Nephron (organoid): ENCODE measurements around the gene UBAC2.

ENCODE experiments used
- H3K27ac Mint-ChIP-seq, 3 experiments: 2 replicates each; pipeline ENCODE4 v1.8.0; 2020; ENCODE audit warnings: mixed read lengths in 3 of 3, mild to moderate bottlenecking in 2 of 3, moderate library complexity in 1 of 3
- H3K27me3 Mint-ChIP-seq: 2 replicates; pipeline ENCODE4 v1.8.0; 2021; ENCODE audit warnings: low read depth, mild to moderate bottlenecking, moderate library complexity, mixed read lengths
- H3K36me3 Mint-ChIP-seq: 2 replicates; pipeline ENCODE4 v1.8.0; 2020; ENCODE audit warnings: low read depth, mixed read lengths
- H3K4me1 Mint-ChIP-seq: 2 replicates; pipeline ENCODE4 v1.8.0; 2020; ENCODE audit warnings: mixed read lengths
- H3K4me3 Mint-ChIP-seq, 3 experiments: 2 replicates each; pipeline ENCODE4 v1.8.0; 2020; ENCODE audit warnings: mild to moderate bottlenecking in 3 of 3, mixed read lengths in 3 of 3, moderate library complexity in 2 of 3
- H3K9me3 Mint-ChIP-seq: 2 replicates; pipeline ENCODE4 v1.8.0; 2020; ENCODE audit warnings: mixed read lengths
- CTCF ChIP-seq, 3 experiments: fragments of 200-600 bp; sonication (generic); IDR thresholded peaks; one replicate each; pipeline ENCODE4 v1.5.0; 2021; ENCODE audit warnings: antibody characterized with exemption in 3 of 3; ENCODE audit not compliant: unreplicated experiment in 3 of 3

The UBAC2 gene

GRCh38 chr13:99299920-99300341 is 99.3 kb downstream of the UBAC2 start:
- Mint-ChIP-seq H3K36me3 (no peaks in the 10 kb centered on the region), H3K27ac (no peak overlapping the region), H3K4me3 (no peak overlapping the region), H3K4me1 (peaks cover 21% of the 10 kb centered on the region), H3K27me3 (no peaks in the 10 kb centered on the region), H3K9me3 (no peaks in the 10 kb centered on the region)
- no peak for TF ChIP-seq CTCF (IDR thresholded peaks at IDR 0.05; ENCODE audit: unreplicated experiment in 3 of 3)

- H3K4me3 Mint-ChIP-seq: no peak overlapping the region
- H3K27ac Mint-ChIP-seq: no peak overlapping the region
- TF ChIP-seq CTCF (IDR thresholded peaks at IDR 0.05; ENCODE audit: unreplicated experiment in 3 of 3): no peak
- no peaks in the 10 kb centered on the region for H3K27me3 Mint-ChIP-seq
- H3K4me1 Mint-ChIP-seq: peaks cover 12% of the 10 kb centered on the region
- no peaks in the 10 kb centered on the region for H3K9me3 Mint-ChIP-seq
- H3K36me3 Mint-ChIP-seq: no peaks in the 10 kb centered on the region
These were observed 100.6 kb downstream of the UBAC2 start for GRCh38 chr13:99301056-99301838.

GRCh38 chr13:99301913-99302636 is 101.4 kb downstream of the UBAC2 start:
- H3K36me3 Mint-ChIP-seq: no peaks in the 10 kb centered on the region
- no peak overlapping the region for H3K27ac Mint-ChIP-seq
- H3K27me3 Mint-ChIP-seq: no peaks in the 10 kb centered on the region
- TF ChIP-seq CTCF (IDR thresholded peaks at IDR 0.05; ENCODE audit: unreplicated experiment in 3 of 3): no peak
- H3K9me3 Mint-ChIP-seq: no peaks in the 10 kb centered on the region
- H3K4me1 Mint-ChIP-seq: peaks cover 15% of the 10 kb centered on the region
- no peak overlapping the region for H3K4me3 Mint-ChIP-seq

GRCh38 chr13:99302637-99303505 is 102.2 kb downstream of the UBAC2 start:
- TF ChIP-seq CTCF (IDR thresholded peaks at IDR 0.05; ENCODE audit: unreplicated experiment in 3 of 3): no peak
- Mint-ChIP-seq H3K27ac (no peak overlapping the region), H3K27me3 (peaks cover 2% of the 10 kb centered on the region), H3K36me3 (peaks cover 3% of the 10 kb centered on the region), H3K4me3 (no peak overlapping the region), H3K4me1 (peaks cover 18% of the 10 kb centered on the region), H3K9me3 (no peaks in the 10 kb centered on the region)

- Mint-ChIP-seq H3K27ac (no peak overlapping the region), H3K36me3 (peaks cover 13% of the 10 kb centered on the region), H3K9me3 (no peaks in the 10 kb centered on the region), H3K4me3 (no peak overlapping the region), H3K4me1 (peaks cover 26% of the 10 kb centered on the region), H3K27me3 (peaks cover 3% of the 10 kb centered on the region)
- no peak for TF ChIP-seq CTCF (IDR thresholded peaks at IDR 0.05; ENCODE audit: unreplicated experiment in 3 of 3)
These were observed 103.3 kb downstream of the UBAC2 start for GRCh38 chr13:99303863-99304521.
